Effector CD8-positive, alpha-beta T cell (primary cell): ENCODE measurements around the gene GLB1L2.
"Not testable (repeated sequence)": the region's sequence is repeated elsewhere in the genome, so short reads cannot be mapped to it uniquely, and the experiment has no call there.

ENCODE experiments used
- DNase-seq: peaks from one replicate; lab custom pipeline; 2025; lab: John Stamatoyannopoulos, UW
- total RNA-seq, 4 experiments: gene quantifications; one replicate each; lab custom pipeline; 2026; lab: John Stamatoyannopoulos, UW

The GLB1L2 gene, protein sequence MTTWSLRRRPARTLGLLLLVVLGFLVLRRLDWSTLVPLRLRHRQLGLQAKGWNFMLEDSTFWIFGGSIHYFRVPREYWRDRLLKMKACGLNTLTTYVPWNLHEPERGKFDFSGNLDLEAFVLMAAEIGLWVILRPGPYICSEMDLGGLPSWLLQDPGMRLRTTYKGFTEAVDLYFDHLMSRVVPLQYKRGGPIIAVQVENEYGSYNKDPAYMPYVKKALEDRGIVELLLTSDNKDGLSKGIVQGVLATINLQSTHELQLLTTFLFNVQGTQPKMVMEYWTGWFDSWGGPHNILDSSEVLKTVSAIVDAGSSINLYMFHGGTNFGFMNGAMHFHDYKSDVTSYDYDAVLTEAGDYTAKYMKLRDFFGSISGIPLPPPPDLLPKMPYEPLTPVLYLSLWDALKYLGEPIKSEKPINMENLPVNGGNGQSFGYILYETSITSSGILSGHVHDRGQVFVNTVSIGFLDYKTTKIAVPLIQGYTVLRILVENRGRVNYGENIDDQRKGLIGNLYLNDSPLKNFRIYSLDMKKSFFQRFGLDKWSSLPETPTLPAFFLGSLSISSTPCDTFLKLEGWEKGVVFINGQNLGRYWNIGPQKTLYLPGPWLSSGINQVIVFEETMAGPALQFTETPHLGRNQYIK
- total RNA-seq, result 2.4 to 8.8 (median 6.1) reads per million in 4 experiments

DNA sequence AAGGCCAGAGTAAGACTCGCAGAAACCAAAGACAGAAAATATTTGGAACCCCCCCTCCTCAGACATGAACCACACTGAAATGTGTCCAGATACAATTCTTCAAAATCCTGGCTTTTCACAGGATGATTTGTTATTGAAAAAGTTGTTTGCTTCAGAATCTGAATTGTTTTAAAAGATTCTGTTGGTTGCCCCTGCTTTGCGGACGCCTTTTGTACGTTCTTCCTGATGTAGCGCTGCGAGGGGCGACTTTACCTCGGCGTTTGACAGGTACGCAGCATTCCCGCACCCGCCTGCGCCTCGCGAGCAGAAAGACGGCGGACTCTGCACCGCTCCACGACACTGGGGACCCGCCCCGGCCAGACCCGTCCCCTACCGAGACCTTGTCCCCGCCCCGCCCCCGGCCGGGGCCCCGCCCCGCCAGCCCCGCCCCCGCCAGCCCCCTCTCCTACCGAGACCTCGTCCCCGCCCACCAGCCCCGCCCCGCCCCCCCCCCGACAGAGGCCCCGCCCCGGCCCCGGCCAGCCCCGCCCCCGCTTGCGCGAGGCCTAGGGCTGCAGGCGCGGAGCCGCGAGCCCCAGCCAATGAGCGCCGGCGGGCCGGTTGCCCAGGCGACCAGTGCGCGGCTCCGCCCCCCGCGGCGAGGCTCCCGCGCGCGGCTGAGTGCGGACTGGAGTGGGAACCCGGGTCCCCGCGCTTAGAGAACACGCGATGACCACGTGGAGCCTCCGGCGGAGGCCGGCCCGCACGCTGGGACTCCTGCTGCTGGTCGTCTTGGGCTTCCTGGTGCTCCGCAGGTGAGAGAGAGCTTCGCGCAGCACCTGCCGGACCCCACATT lies at the start of gene GLB1L2:
GLB1L2 (plus strand) TSS at position 635 of the 835 bp plus-strand sequence; CDS start at position 709, 74 bp downstream.
- peak; percentile 78 for DNase-seq

GRCh38 chr11:134282121-134283045 lies 49.4 kb upstream of the GLB1L2 start:
- DNase-seq, result no peak

DNA sequence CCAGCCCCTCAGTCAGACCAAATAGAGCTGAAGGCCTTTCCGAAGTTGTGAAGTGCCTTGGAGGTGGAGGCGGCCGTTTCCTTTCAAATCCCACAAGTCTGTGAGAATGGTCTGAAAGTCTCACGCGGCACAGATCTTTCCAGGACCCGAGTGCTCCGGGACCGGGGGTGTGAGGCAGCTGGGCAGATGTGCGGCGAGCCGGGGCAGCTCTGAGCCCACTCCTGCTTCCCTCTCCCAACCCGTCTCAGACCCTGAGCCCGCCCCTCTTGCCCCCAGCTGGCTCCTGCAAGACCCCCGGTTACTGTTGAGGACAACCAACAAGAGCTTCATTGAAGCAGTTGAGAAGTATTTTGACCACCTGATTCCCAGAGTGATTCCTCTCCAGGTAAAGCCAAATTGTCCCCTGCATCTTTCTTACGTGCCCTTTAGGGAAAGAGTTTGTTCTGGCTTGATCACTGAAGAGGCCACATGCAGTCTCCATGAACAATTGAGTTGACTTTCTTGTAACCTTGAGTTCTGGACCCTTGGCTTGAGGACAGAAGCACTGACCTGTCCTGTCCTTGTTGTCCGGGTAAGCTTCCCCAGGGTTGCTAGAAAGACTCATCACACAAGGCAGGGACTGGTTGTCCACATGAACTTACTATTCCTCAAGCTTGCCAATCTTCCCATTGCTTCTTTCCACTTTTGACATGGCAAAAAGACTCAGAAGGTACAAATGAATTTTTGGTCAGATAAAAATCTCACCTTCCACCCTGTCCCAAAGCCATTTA lies 48.1 kb upstream of the GLB1L2 start:
- DNase-seq, result no peak

DNA sequence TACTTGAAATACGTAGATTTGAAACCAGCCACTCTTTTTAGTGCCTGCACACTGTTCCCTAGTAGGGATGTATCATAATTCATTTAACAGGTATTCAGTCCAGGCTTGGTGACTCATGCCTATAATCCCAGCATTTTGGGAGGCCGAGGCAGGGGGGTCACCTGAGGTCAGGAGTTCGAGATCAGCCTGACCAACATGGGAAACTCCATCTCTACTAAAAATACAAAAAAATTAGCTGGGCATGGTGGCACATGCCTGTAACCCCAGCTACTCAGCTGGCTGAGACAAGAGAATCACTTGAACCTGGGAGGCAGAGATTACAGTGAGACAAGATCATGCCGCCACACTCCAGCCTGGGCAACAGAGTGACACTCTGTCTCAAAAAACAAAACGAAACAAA lies 47.4 kb upstream of the GLB1L2 start:
- not testable (repeated sequence) for DNase-seq

DNA sequence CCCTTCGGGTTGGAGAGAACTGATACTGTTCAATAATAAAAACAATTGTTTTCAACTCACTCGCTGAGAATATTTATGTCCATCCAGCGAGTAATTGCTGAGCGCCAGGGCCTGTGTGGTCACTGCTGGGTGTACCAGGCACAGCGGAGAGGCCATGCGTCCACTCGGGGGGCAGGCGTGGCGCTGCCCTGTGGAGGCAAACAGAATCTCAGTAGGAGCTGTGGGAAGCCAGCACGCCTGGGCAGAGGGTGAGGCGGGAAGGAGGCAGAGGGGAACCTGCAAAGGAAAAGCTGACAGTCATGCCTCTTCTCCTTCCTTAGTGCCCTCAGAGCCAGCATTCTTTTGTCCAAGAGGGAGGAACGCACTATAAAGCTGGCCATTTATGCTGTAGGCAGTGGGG lies 44.2 kb upstream of the GLB1L2 start:
- DNase-seq, result no peak

DNA sequence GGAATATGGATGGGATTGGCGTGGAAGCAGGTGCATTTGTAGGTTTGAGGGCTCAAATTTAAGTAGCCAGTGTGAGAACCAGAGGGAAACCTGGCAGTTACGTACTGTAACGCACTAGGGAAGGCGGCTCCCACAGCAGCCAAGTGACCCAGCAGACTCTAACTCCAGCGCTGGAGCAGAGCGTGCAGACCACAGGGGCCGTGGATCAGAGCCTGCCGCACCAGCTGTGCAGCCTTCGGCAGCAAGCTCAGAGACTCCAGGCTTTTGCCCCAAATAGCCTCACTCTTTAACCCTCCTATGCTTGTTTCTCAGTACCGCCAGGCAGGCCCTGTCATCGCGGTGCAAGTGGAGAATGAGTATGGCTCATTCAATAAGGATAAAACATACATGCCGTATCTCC lies 43.3 kb upstream of the GLB1L2 start:
- DNase-seq, result no peak

DNA sequence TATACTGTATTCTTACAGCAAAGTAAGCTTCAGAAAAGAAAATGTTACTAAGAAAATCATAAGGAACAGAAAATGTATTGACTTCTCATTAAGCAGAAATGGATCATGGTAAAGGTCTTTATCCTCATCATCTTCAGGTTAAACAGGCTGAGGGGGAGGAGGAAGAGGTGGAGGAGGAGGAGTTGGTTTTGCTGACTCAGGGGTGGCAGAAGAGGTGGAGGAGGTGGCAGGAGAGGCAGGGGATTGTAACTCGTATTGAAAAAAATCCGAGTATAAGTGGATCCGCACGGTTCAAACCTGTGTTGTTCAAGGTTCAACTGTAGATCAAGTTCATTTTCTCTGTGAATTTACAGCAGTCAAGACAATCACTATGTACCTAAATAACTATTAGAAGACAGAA lies 42.6 kb upstream of the GLB1L2 start:
- no peak for DNase-seq

GRCh38 chr11:134289789-134290188 lies 42.0 kb upstream of the GLB1L2 start:
- DNase-seq, result no peak

- DNase-seq, result no peak
These were observed 41.1 kb upstream of the GLB1L2 start for GRCh38 chr11:134290646-134291045.

DNA sequence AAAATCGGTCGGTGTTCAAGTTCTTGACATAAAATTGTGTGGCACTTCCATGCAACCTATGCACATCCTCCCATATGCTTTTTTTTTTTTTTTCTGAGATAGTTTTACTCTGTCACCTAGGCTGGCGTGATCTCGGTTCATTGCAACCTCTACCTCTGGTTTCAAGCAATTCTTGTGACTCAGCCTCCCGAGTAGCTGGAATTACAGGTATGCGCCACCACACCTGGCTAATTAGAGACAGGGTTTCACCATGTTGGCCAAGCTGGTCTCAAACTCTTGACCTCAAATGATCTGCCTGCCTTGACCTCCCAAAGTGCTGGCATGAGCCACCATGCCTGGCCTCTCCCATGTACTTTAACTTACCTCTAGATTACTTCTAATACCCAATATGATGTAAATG lies 40.6 kb upstream of the GLB1L2 start:
- DNase-seq, result no peak

DNA sequence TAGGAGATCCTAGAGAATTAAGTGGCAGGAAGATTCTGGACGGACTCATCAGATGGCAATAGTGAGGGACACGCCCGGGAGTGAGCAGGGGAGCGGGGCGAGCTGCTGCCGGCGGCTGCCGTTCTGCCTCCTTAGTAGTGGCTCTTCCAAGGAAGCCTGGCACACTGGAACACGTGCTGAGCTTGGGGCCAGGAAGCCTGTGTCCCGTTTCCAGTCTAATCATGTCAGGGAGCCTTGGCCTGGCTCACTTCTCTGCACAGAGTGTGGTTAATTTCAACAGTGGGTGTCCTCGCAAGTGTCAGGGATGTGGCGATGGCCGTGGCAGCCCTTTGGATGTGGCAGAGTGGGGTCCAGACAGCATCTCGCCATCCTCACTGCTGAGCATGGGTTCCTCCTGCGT lies 39.1 kb upstream of the GLB1L2 start:
- no peak for DNase-seq

DNA sequence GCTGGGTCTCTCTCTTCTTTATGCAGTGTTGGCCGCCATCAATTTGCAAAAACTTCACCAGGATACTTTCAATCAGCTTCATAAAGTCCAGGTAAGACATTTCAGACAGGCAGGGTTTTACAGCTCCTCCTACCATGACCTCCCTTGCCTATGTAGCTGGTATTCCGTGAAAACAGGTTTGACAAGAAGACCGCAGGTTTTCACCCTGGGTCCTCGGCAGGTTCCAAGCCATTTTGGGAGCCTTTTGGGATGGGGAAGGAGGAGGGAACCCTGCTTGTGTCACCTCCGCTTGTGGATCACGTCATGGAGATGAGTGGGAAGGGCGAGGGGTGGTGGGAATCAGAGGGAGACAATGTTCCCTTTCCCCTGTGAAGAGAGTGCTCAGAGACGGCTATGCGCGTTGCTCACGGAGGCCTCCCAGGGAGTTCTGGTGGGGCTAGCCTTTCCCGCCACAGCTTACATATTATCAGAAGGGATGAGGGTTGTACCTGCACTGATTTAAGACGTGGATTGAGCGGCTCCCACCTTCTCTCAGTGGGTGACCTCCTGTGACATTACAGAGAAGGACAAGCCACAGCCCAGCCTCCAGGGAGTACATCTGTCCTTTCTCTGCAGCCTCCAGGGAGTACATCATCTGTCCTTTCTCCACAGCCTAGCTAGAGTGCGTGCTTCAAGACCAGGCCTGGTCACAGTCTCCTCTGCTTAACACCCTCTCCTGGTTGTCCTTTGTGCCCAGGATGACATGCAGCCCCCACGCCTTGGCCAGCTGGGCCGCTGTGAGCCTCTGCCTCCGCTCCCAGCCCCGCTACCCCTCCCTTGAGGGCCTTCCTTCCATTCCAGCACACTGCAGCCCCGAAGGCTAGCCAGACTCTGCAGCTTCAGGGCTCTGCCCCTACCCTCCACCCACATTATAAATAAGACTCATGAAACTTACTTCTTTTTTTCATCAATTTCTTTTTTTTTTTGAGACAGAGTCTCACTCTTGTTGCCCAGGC lies 38.4 kb upstream of the GLB1L2 start:
- no peak for DNase-seq

DNA sequence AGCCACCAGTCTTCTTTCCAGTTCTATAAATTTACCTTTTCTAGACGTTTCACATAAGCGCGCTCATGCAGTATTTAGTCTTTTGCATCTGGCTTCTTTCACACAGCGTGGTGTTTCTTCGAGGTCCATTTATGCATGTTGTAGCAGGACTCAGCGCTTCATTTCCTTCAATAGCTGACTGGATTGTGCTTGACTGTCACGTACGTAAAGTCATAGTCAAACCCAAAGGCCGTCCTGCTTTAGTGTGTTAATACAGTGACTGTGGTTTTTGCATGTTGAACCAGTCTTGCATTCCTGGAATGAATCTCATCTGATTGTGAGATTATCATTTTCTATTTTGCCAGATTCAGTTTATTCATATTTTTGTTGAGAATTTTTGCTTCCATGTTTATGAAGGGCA lies 37.1 kb upstream of the GLB1L2 start:
- no peak for DNase-seq

GRCh38 chr11:134312223-134312622 lies 19.6 kb upstream of the GLB1L2 start:
- DNase-seq, result no peak

- DNase-seq, result no peak
These were observed 19.0 kb upstream of the GLB1L2 start for GRCh38 chr11:134312807-134313206.

- DNase-seq, result no peak
These were observed 18.4 kb upstream of the GLB1L2 start for GRCh38 chr11:134313379-134313778.

GRCh38 chr11:134313821-134314607 lies 17.8 kb upstream of the GLB1L2 start:
- DNase-seq, result no peak

- no peak for DNase-seq
These were observed 14.7 kb upstream of the GLB1L2 start for GRCh38 chr11:134317103-134317502.

DNA sequence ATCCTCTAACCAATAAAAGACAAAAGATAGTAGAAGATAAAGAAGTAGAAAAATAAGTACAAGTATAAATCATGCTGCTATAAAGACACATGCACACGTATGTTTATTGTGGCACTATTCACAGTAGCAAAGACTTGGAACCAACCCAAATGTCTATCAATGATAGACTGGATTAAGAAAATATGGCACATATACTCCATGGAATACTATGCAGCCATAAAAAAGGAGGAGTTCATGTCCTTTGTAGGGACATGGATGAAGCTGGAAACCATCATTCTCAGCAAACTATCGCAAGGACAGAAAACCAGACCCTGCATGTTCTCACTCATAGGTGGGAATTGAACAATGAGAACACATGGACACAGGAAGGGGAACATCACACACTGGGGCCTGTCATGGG lies 10.4 kb upstream of the GLB1L2 start:
- DNase-seq, result not testable (repeated sequence)
